Keratinocyte (primary cell): Measurements from ENCODE around the gene PPARD. TPM values are rescaled to one million over a fixed set of nuclear protein-coding genes. Genes with fewer than 3 reads are reported as not detected.
A peak's percentile ranks its signal among the peaks of the same experiment; 100 is the strongest.

Experiments
- DNase-seq: peaks from one replicate; pipeline ENCODE4 v3.0.0-alpha.2; 2011; ENCODE audit warnings: low read depth, missing footprints, low spot score
- FAIRE-seq: peaks from 2 replicates; lab custom pipeline; 2011; peaks lifted over from hg19 to GRCh38; lab: Jason Lieb, UNC
- H2AFZ ChIP-seq: 2 replicates; pipeline ENCODE4 v1.6.0; 2012; ENCODE audit warnings: low read length, control low read depth, inconsistent platforms; ENCODE audit not compliant: control insufficient read depth
- H3K27ac ChIP-seq: 2 replicates; pipeline ENCODE4 v1.5.1; 2011; ENCODE audit warnings: low read length; ENCODE audit not compliant: control insufficient read depth, insufficient read depth
- H3K27me3 ChIP-seq: 3 replicates; pipeline ENCODE4 v1.6.0; 2011; ENCODE audit warnings: low read length; ENCODE audit not compliant: control insufficient read depth, insufficient read depth; ENCODE audit errors: extremely low read depth
- H3K36me3 ChIP-seq, 2 experiments: 2 replicates in 1 of 2; 3 replicates in 1 of 2; pipeline ENCODE4 v1.5.1; 2011; ENCODE audit warnings: low read length in 2 of 2, mild to moderate bottlenecking in 1 of 2; ENCODE audit not compliant: control insufficient read depth in 2 of 2, insufficient read depth in 2 of 2; ENCODE audit errors: extremely low read depth in 1 of 2
- H3K4me1 ChIP-seq: 3 replicates; pipeline ENCODE4 v1.5.1; 2011; ENCODE audit warnings: low read length; ENCODE audit not compliant: control insufficient read depth, insufficient read depth; ENCODE audit errors: extremely low read depth
- H3K4me2 ChIP-seq: 3 replicates; pipeline ENCODE4 v1.6.0; 2011; ENCODE audit warnings: low read depth, low read length; ENCODE audit not compliant: control insufficient read depth, insufficient read depth; ENCODE audit errors: extremely low read depth
- H3K4me3 ChIP-seq, 3 experiments: fragments of 200-600 bp in 1 of 3; sonication (generic) in 1 of 3; 2 replicates in 2 of 3; 3 replicates in 1 of 3; pipeline ENCODE4 v1.5.1; 2011 to 2016; ENCODE audit warnings: low read length in 3 of 3, mild to moderate bottlenecking in 3 of 3, control low read depth in 2 of 3, inconsistent platforms in 1 of 3, low read depth in 1 of 3, mixed read lengths in 1 of 3, mixed run types in 1 of 3, moderate library complexity in 1 of 3; ENCODE audit not compliant: control insufficient read depth in 2 of 3, insufficient read depth in 2 of 3; ENCODE audit errors: extremely low read depth in 1 of 3
- H3K79me2 ChIP-seq: 2 replicates; pipeline ENCODE4 v1.6.0; 2012; ENCODE audit warnings: low read length; ENCODE audit not compliant: control insufficient read depth, insufficient read depth
- H3K9ac ChIP-seq: 3 replicates; pipeline ENCODE4 v1.6.0; 2011; ENCODE audit warnings: low read length; ENCODE audit not compliant: control insufficient read depth, insufficient read depth; ENCODE audit errors: extremely low read depth
- H3K9me1 ChIP-seq: 3 replicates; pipeline ENCODE4 v1.6.0; 2011; ENCODE audit warnings: low read length; ENCODE audit not compliant: control insufficient read depth, insufficient read depth; ENCODE audit errors: extremely low read depth
- H3K9me3 ChIP-seq: 2 replicates; pipeline ENCODE4 v1.5.1; 2012; ENCODE audit warnings: low read depth, low read length; ENCODE audit not compliant: control insufficient read depth
- H4K20me1 ChIP-seq: 3 replicates; pipeline ENCODE4 v1.6.0; 2011; ENCODE audit warnings: low read length; ENCODE audit not compliant: control insufficient read depth, insufficient read depth; ENCODE audit errors: extremely low read depth
- CTCF ChIP-seq, 3 experiments: IDR thresholded peaks in 1 of 3; conservative IDR thresholded peaks in 1 of 3; optimal IDR thresholded peaks in 1 of 3; 2 replicates in 2 of 3; 3 replicates in 1 of 3; pipeline versions ENCODE3 to v1.5.1; 2011; ENCODE audit warnings: low read length in 3 of 3, mild to moderate bottlenecking in 3 of 3, moderate library complexity in 2 of 3, control low read depth in 1 of 3, inconsistent platforms in 1 of 3; ENCODE audit not compliant: insufficient read depth in 2 of 3; ENCODE audit errors: extremely low read depth in 1 of 3
- EZH2 ChIP-seq: IDR thresholded peaks from one replicate; pipeline ENCODE4 v1.6.1; 2012; ENCODE audit warnings: inconsistent platforms, mild to moderate bottlenecking, low read length, moderate library complexity
- dilution Hi-C: fragments of 300-500 bp; cut with MboI; formaldehyde crosslinking; loops from one replicate; pipeline ENCODE4 v1.7.0; 2020; ENCODE audit warnings: low sequenced_read_pairs; ENCODE audit not compliant: extremely low pct_ligation_motif_present
- polyA plus RNA-seq, 5 experiments: library from polyadenylated mRNA; depleted of rRNA in 3 of 5; stranded (reverse) in 3 of 5; stranded (forward) in 1 of 5; unstranded in 1 of 5; fragments of >200 nt; gene quantifications; 1 replicate in 1 of 5; 2 replicates in 3 of 5; 3 replicates in 1 of 5; pipeline versions ENCODE4 v1.2.1 to v1.2.3, GENCODE V29; 2011 to 2012; ENCODE audit warnings: missing spikeins in 2 of 5, low read depth in 1 of 5, low replicate concordance in 1 of 5

The PPARD gene
- polyA plus RNA-seq, 1 donor (not counting 4 experiments of a cell fraction or from before 2014, with no cell fraction given): 15.1 TPM

- Histone ChIP-seq H3K27me3 (no peaks in the 10 kb centered on the region), H3K9me3 (no peaks in the 10 kb centered on the region), H4K20me1 (no peaks in the 10 kb centered on the region), H3K9me1 (no peaks in the 10 kb centered on the region), H3K27ac (peak overlapping the region; percentile 99), H3K4me2 (peak overlapping the region; percentile 100), H2AFZ (no peak overlapping the region), H3K79me2 (peaks cover 27% of the 10 kb centered on the region), H3K36me3 (peaks cover 0 to 6% of the 10 kb centered on the region in 2 experiments), H3K9ac (peak overlapping the region; percentile 97), H3K4me1 (peaks cover 61% of the 10 kb centered on the region), H3K4me3 (peak overlapping the region in 2 of 3 experiments; percentile 28 to 93)
- DNase-seq (peak; percentile 95), FAIRE-seq (peak; percentile 82)
- dilution Hi-C loops: no loop called here
- TF ChIP-seq EZH2: no peak
- TF ChIP-seq CTCF (optimal IDR thresholded peaks at IDR 0.05 in 1 of 3, IDR thresholded peaks at IDR 0.05 in 1 of 3, conservative IDR thresholded peaks at IDR 0.05 in 1 of 3; ENCODE audit: extremely low read depth in 1 of 3, insufficient read depth in 2 of 3, low read length in 3 of 3): peak; percentile 16 to 53 (median 30)
These were observed 49.0 kb downstream of the PPARD start for GRCh38 chr6:35391240-35391968.

GRCh38 chr6:35392111-35392702, 49.8 kb downstream of the PPARD start:
- H3K4me3 ChIP-seq: peak overlapping the region; percentile 52 to 93 (median 80)
- peak overlapping the region; percentile 97 for H3K9ac ChIP-seq
- DNase-seq: peak; percentile 99
- H3K27me3 ChIP-seq: no peaks in the 10 kb centered on the region
- H4K20me1 ChIP-seq: no peaks in the 10 kb centered on the region
- H2AFZ ChIP-seq: no peak overlapping the region
- H3K79me2 ChIP-seq: peaks cover 27% of the 10 kb centered on the region
- TF ChIP-seq CTCF (optimal IDR thresholded peaks at IDR 0.05 in 1 of 3, IDR thresholded peaks at IDR 0.05 in 1 of 3, conservative IDR thresholded peaks at IDR 0.05 in 1 of 3; ENCODE audit: extremely low read depth in 1 of 3, insufficient read depth in 2 of 3, low read length in 3 of 3): no peak
- TF ChIP-seq EZH2: no peak
- peak overlapping the region; percentile 99 for H3K27ac ChIP-seq
- peaks cover 63% of the 10 kb centered on the region for H3K4me1 ChIP-seq
- peak overlapping the region; percentile 100 for H3K4me2 ChIP-seq
- no peaks in the 10 kb centered on the region for H3K9me3 ChIP-seq
- peak; percentile 81 for FAIRE-seq
- H3K36me3 ChIP-seq: peaks cover under 1 to 6% of the 10 kb centered on the region in 2 experiments
- dilution Hi-C loops: no loop called here
- H3K9me1 ChIP-seq: no peaks in the 10 kb centered on the region
